Skeletal muscle tissue (tissue), 4 donors: ENCODE measurements around the gene TTBK2. TPM values are rescaled to one million over a fixed set of nuclear protein-coding genes. Genes with fewer than 3 reads are reported as not detected.

Experiments
- H3K27ac ChIP-seq: one replicate; pipeline ENCODE4 v1.7.0; 2013; ENCODE audit warnings: mild to moderate bottlenecking, low read depth, low read length, inconsistent platforms
- H3K27me3 ChIP-seq, 3 donors: one replicate each; pipeline ENCODE4 v1.7.0; 2013; ENCODE audit warnings: low read length in 3 of 3; ENCODE audit not compliant: control insufficient read depth in 3 of 3, insufficient read depth in 3 of 3
- H3K36me3 ChIP-seq, 3 donors: one replicate each; pipeline ENCODE4 v1.7.0; 2013; ENCODE audit warnings: low read length in 3 of 3; ENCODE audit not compliant: control insufficient read depth in 3 of 3, insufficient read depth in 3 of 3
- H3K4me1 ChIP-seq, 3 donors: one replicate each; pipeline ENCODE4 v1.7.0; 2013; ENCODE audit warnings: low read length in 3 of 3, mild to moderate bottlenecking in 3 of 3; ENCODE audit not compliant: control insufficient read depth in 3 of 3, insufficient read depth in 3 of 3
- H3K4me3 ChIP-seq, 3 donors: one replicate each; pipeline ENCODE4 v1.7.0; 2013; ENCODE audit warnings: low read length in 3 of 3
- H3K9ac ChIP-seq, 3 donors: one replicate each; pipeline ENCODE4 v1.7.0; 2013; ENCODE audit warnings: low read length in 3 of 3, mild to moderate bottlenecking in 3 of 3, moderate library complexity in 2 of 3, low read depth in 1 of 3
- H3K9me3 ChIP-seq, 3 donors: one replicate each; pipeline ENCODE4 v1.7.0; 2013; ENCODE audit warnings: low read length in 3 of 3; ENCODE audit not compliant: control insufficient read depth in 3 of 3
- total RNA-seq: library from RNA; depleted of rRNA; stranded (reverse); fragments of >200 nt; gene quantifications from one replicate; pipeline ENCODE4 v1.2.3, GENCODE V29; 2014
- donor health status: Osteomylitis.

Gene TTBK2
- total RNA-seq, 1 donor from 2014 or later, result 8.4 TPM

GRCh38 chr15:42932833-42933515, 12.4 kb upstream of the TTBK2 start:
- Histone ChIP-seq H3K4me1 (no peaks in the 10 kb centered on the region), H3K36me3 (no peaks in the 10 kb centered on the region), H3K4me3 (no peak overlapping the region), H3K9ac (no peak overlapping the region), H3K9me3 (no peaks in the 10 kb centered on the region), H3K27me3 (no peaks in the 10 kb centered on the region), H3K27ac (no peak overlapping the region)

DNA sequence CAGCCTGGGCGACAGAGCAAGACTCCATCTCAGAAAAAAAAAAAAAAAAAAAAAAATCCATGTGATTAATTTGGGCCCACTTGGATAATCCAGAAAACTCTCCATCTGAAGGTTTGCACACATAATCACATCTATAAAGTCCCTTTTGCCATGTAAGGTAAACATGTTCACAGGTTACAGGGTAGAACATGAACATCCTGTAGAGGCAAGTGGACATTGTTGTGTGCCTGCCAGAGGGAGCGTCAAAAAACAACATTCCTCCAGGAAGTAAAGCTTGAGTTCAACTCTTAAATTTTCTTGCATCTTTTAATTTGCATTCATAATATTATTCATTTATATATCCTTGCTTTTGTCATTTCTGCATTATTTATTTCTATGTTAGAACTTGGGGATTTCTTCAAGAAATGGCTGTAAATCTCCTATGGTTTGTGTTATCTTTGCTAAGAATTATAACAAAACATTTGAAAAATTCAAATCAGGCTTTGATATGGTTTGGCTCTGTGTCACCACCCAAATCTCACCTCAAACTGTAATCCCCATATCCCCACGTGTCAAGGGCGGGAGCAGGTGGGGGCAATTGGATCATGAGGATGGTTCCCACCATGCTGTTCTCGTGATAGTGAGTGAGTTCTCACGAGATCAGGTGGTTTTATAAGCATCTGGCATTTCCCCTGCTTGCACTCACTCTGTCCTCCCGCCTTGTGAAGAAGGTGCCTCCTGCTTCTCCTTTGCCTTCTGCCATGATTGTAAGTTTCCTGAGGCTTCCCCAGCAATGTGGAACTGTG, 11.3 kb upstream of the TTBK2 start:
- H3K9ac ChIP-seq, result no peak overlapping the region
- no peaks in the 10 kb centered on the region for H3K4me1 ChIP-seq
- no peak overlapping the region for H3K4me3 ChIP-seq
- H3K27ac ChIP-seq, result no peak overlapping the region
- H3K27me3 ChIP-seq, result no peaks in the 10 kb centered on the region
- H3K9me3 ChIP-seq, result no peaks in the 10 kb centered on the region
- no peaks in the 10 kb centered on the region for H3K36me3 ChIP-seq

DNA sequence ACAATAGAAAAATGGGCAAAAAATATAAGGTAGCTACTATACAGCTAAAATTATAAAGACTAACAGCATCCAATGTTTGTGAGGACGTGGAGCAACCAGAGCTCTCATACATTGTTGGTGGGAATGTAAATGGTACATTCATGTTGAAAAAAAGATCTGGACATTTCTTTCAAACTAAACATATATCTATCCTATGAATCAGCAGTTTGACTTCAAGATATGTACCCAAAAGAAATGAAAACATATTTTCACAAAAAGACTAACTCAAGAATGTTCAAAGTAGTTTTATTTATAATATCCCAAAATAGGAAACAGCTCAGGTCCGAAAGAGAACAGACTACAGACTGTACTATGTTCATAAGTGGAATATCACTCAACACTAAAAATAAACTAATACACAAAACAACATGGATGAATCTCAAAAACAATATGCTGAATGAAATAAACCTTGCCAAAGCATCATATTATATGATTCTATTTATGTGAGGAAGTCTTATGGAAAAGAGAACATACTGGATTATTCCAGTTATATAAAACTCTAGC, 8.8 kb upstream of the TTBK2 start:
- H3K9ac ChIP-seq, result peak overlapping the region in 1 of 3 donors; percentile 20
- no peaks in the 10 kb centered on the region for H3K9me3 ChIP-seq
- no peaks in the 10 kb centered on the region for H3K27me3 ChIP-seq
- no peaks in the 10 kb centered on the region for H3K36me3 ChIP-seq
- no peak overlapping the region for H3K27ac ChIP-seq
- no peaks in the 10 kb centered on the region for H3K4me1 ChIP-seq
- no peak overlapping the region for H3K4me3 ChIP-seq

GRCh38 chr15:42921342-42921731, 759 bp upstream of the TTBK2 start:
- H3K27me3 ChIP-seq, result no peaks in the 10 kb centered on the region
- peak overlapping the region; percentile 39 for H3K27ac ChIP-seq
- peaks cover 12 to 17% (median 16%) of the 10 kb centered on the region in 3 donors for H3K4me1 ChIP-seq
- no peaks in the 10 kb centered on the region for H3K9me3 ChIP-seq
- no peaks in the 10 kb centered on the region for H3K36me3 ChIP-seq
- H3K4me3 ChIP-seq, result peak overlapping the region; percentile 93 to 98 (median 95)
- H3K9ac ChIP-seq, result peak overlapping the region; percentile 82 to 90 (median 89)

- H3K9ac ChIP-seq, result peak overlapping the region; percentile 79 to 90 (median 86)
- peak overlapping the region; percentile 87 for H3K27ac ChIP-seq
- H3K36me3 ChIP-seq, result no peaks in the 10 kb centered on the region
- peak overlapping the region; percentile 93 to 98 (median 95) for H3K4me3 ChIP-seq
- no peaks in the 10 kb centered on the region for H3K27me3 ChIP-seq
- H3K9me3 ChIP-seq, result no peaks in the 10 kb centered on the region
- H3K4me1 ChIP-seq, result peaks cover 12 to 23% (median 16%) of the 10 kb centered on the region in 3 donors
Observed at GRCh38 chr15:42919799-42920518, 619 bp downstream of the TTBK2 start.

- Histone ChIP-seq H3K9ac (peak overlapping the region; percentile 79 to 90 (median 86)), H3K4me1 (peaks cover 12 to 27% (median 16%) of the 10 kb centered on the region in 3 donors)
Observed at GRCh38 chr15:42919308-42919707, 1.3 kb downstream of the TTBK2 start.

GRCh38 chr15:42918047-42918446, 2.5 kb downstream of the TTBK2 start:
- H3K4me1 ChIP-seq, result peaks cover 12 to 27% (median 16%) of the 10 kb centered on the region in 3 donors
- no peak overlapping the region for H3K27ac ChIP-seq
- H3K36me3 ChIP-seq, result no peaks in the 10 kb centered on the region
- H3K27me3 ChIP-seq, result no peaks in the 10 kb centered on the region
- H3K9ac ChIP-seq, result peak overlapping the region in 1 of 3 donors; percentile 14
- H3K4me3 ChIP-seq, result no peak overlapping the region
- no peaks in the 10 kb centered on the region for H3K9me3 ChIP-seq

More at GRCh38 chr15:42919308-42919707, 1.3 kb downstream of the TTBK2 start:
- Histone ChIP-seq H3K9me3 (no peaks in the 10 kb centered on the region), H3K27ac (peak overlapping the region; percentile 87), H3K27me3 (no peaks in the 10 kb centered on the region), H3K4me3 (peak overlapping the region; percentile 93 to 98 (median 95)), H3K36me3 (no peaks in the 10 kb centered on the region)

- H3K4me3 ChIP-seq, result no peak overlapping the region
- H3K9ac ChIP-seq, result no peak overlapping the region
- no peaks in the 10 kb centered on the region for H3K36me3 ChIP-seq
- H3K4me1 ChIP-seq, result peaks cover 8 to 18% (median 11%) of the 10 kb centered on the region in 3 donors
- peak overlapping the region; percentile 37 for H3K27ac ChIP-seq
- H3K9me3 ChIP-seq, result no peaks in the 10 kb centered on the region
- no peaks in the 10 kb centered on the region for H3K27me3 ChIP-seq
Observed at GRCh38 chr15:42915654-42916315, 4.8 kb downstream of the TTBK2 start.

GRCh38 chr15:42914728-42915497, 5.7 kb downstream of the TTBK2 start:
- peaks cover 8 to 17% (median 9%) of the 10 kb centered on the region in 3 donors for H3K4me1 ChIP-seq
- no peaks in the 10 kb centered on the region for H3K9me3 ChIP-seq
- H3K4me3 ChIP-seq, result peak overlapping the region in 2 of 3 donors; percentile 4 to 15
- H3K9ac ChIP-seq, result peak overlapping the region in 1 of 3 donors; percentile 21
- H3K27ac ChIP-seq, result peak overlapping the region; percentile 37
- H3K36me3 ChIP-seq, result no peaks in the 10 kb centered on the region
- H3K27me3 ChIP-seq, result no peaks in the 10 kb centered on the region
